OCI-LY3 (cell line): Measurements from ENCODE around the gene NLGN1.

Source experiments
- H2AFZ ChIP-seq: fragments of 200-600, 300-600 bp; shearing (Covaris generic); 2 replicates; pipeline ENCODE4 v1.6.0; 2014; ENCODE audit warnings: antibody characterized with exemption, low read depth, low read length
- H3K27ac ChIP-seq: fragments of 200-600, 300-600 bp; sonication (generic); 2 replicates; pipeline ENCODE4 v1.5.1; 2014; ENCODE audit warnings: mild to moderate bottlenecking, low read length, moderate library complexity, mixed read lengths
- H3K27me3 ChIP-seq: fragments of 200-600, 300-600 bp; sonication (generic); 2 replicates; pipeline ENCODE4 v1.6.1; 2014; ENCODE audit warnings: low read depth, low read length, mixed read lengths
- H3K36me3 ChIP-seq: fragments of 200-600, 300-600 bp; sonication (generic); replicated peaks from 2 replicates; pipeline ENCODE3; 2014; ENCODE audit warnings: low read depth, low read length, mixed read lengths
- H3K4me1 ChIP-seq: fragments of 300-600, 200-600 bp; sonication (generic); 2 replicates; pipeline ENCODE4 v1.6.1; 2014; ENCODE audit warnings: low read length, mixed read lengths
- H3K4me2 ChIP-seq: fragments of 200-600, 300-600 bp; sonication (generic); 2 replicates; pipeline ENCODE4 v1.6.1; 2014; ENCODE audit warnings: low read length, mixed read lengths
- H3K4me3 ChIP-seq: fragments of 300-600, 200-600 bp; sonication (generic); 2 replicates; pipeline ENCODE4 v1.5.1; 2014; ENCODE audit warnings: antibody characterized with exemption, mild to moderate bottlenecking, low read length, moderate library complexity
- H3K79me2 ChIP-seq: fragments of 300-600, 200-600 bp; shearing (Covaris generic); 2 replicates; pipeline ENCODE4 v1.6.1; 2014; ENCODE audit warnings: mild to moderate bottlenecking, low read length, mixed read lengths
- H3K9ac ChIP-seq: fragments of 300-600, 200-600 bp; shearing (Covaris generic); 2 replicates; pipeline ENCODE4 v1.6.0; 2014; ENCODE audit warnings: mild to moderate bottlenecking, low read length, moderate library complexity
- H3K9me3 ChIP-seq: fragments of 200-600, 300-600 bp; shearing (Covaris generic); 2 replicates; pipeline ENCODE4 v1.6.1; 2014; ENCODE audit warnings: low read length, mixed read lengths; ENCODE audit not compliant: insufficient read depth
- H4K20me1 ChIP-seq: fragments of 200-600, 300-600 bp; sonication (generic); 2 replicates; pipeline ENCODE4 v1.6.1; 2016; ENCODE audit warnings: low read length, mixed read lengths; ENCODE audit not compliant: insufficient read depth
- EZH2phosphoT487 ChIP-seq: fragments of 200-600 bp; shearing (Covaris generic); IDR thresholded peaks from 2 replicates; pipeline ENCODE4 v1.6.1; 2018; ENCODE audit warnings: antibody characterized with exemption, mixed run types, low read depth
- TF ChIP-seq, protein P1 (sequence below): fragments of 200-600, 300-600 bp; sonication (generic); IDR thresholded peaks from 2 replicates; pipeline ENCODE4 v1.5.1; 2014; ENCODE audit warnings: antibody characterized with exemption, low read length, low read depth

NLGN1 gene

DNA sequence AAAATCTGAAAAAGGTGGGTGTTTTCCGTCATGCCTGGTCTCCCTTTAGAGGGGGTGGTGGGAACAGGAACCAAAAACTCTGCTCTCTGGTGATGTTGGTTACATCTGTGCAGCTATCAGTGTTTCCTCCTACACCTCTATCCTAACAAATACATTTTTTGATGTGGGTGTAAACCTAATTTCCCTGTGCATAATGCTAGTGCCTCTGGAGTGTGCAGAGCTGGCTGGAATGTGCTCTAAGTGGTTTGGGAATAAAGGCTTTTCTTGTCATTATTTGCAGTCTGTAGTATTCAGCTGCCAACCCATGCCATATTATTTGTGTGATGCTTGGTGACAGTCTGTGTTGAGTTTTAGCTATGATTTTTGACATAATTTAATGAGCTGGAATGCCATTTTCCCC, 547.6 kb downstream of the NLGN1 start:
- Histone ChIP-seq H3K4me1 (peaks cover 11% of the 10 kb centered on the region), H3K27ac (no peak overlapping the region), H2AFZ (no peak overlapping the region), H3K9ac (no peak overlapping the region), H3K27me3 (no peaks in the 10 kb centered on the region), H3K9me3 (no peaks in the 10 kb centered on the region), H3K4me3 (no peak overlapping the region), H4K20me1 (no peaks in the 10 kb centered on the region), H3K79me2 (no peaks in the 10 kb centered on the region), H3K4me2 (no peak overlapping the region), H3K36me3 (no peaks in the 10 kb centered on the region)
- TF ChIP-seq EZH2phosphoT487 = no peak
- TF ChIP-seq, protein P1, sequence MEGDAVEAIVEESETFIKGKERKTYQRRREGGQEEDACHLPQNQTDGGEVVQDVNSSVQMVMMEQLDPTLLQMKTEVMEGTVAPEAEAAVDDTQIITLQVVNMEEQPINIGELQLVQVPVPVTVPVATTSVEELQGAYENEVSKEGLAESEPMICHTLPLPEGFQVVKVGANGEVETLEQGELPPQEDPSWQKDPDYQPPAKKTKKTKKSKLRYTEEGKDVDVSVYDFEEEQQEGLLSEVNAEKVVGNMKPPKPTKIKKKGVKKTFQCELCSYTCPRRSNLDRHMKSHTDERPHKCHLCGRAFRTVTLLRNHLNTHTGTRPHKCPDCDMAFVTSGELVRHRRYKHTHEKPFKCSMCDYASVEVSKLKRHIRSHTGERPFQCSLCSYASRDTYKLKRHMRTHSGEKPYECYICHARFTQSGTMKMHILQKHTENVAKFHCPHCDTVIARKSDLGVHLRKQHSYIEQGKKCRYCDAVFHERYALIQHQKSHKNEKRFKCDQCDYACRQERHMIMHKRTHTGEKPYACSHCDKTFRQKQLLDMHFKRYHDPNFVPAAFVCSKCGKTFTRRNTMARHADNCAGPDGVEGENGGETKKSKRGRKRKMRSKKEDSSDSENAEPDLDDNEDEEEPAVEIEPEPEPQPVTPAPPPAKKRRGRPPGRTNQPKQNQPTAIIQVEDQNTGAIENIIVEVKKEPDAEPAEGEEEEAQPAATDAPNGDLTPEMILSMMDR = no peak

DNA sequence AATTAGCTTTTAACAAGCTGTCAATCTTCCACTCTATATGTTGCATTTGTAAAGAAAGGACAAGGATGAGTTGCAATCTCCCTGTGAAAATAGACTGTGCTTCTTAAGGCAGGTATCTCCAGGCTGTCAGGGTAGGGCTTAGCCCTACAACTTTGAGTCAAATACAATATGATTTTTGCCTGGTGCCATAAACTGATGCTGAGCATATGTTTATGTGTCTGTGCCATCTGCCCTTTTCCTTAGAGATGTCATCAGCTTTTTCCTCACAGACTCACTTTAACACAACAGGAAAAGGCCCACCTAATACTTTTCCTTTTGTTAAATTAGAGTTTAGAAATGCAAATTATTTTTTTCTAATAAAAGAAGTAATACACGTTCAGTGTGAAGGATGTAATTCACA, 548.3 kb downstream of the NLGN1 start:
- TF ChIP-seq, protein P1 = no peak
- no peak overlapping the region for H2AFZ ChIP-seq
- no peak overlapping the region for H3K9ac ChIP-seq
- no peaks in the 10 kb centered on the region for H3K79me2 ChIP-seq
- no peak overlapping the region for H3K27ac ChIP-seq
- peaks cover 11% of the 10 kb centered on the region for H3K4me1 ChIP-seq
- no peak overlapping the region for H3K4me3 ChIP-seq
- no peaks in the 10 kb centered on the region for H4K20me1 ChIP-seq
- no peak overlapping the region for H3K4me2 ChIP-seq
- no peaks in the 10 kb centered on the region for H3K27me3 ChIP-seq
- H3K36me3 ChIP-seq = no peaks in the 10 kb centered on the region
- no peaks in the 10 kb centered on the region for H3K9me3 ChIP-seq

DNA sequence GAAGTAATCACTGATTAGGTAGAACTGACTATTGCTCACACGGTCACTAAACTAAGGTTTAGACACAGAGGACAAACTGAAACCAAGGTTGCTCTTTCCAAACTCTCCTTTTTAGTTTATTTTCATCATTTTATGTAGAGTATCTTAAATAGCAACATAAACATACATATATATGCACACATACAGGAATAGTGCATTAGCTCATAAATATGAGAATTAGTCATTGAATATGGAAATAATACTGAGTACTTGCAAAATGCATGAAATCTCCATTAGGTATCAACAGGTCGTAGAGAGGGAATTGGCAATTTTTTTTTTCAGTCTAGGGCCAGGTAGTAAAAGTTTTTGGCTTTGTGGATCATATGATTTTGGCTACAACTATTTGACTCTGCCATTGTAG, 557.1 kb downstream of the NLGN1 start:
- Histone ChIP-seq H3K79me2 (no peaks in the 10 kb centered on the region), H3K9me3 (no peaks in the 10 kb centered on the region), H3K36me3 (no peaks in the 10 kb centered on the region), H3K4me3 (no peak overlapping the region), H4K20me1 (no peaks in the 10 kb centered on the region), H3K4me2 (no peak overlapping the region), H2AFZ (no peak overlapping the region), H3K27me3 (no peaks in the 10 kb centered on the region), H3K9ac (no peak overlapping the region), H3K27ac (no peak overlapping the region), H3K4me1 (no peaks in the 10 kb centered on the region)
- TF ChIP-seq EZH2phosphoT487 = no peak
- TF ChIP-seq, protein P1 = no peak

- H3K36me3 ChIP-seq = no peaks in the 10 kb centered on the region
- H3K9ac ChIP-seq = no peak overlapping the region
- H3K79me2 ChIP-seq = no peaks in the 10 kb centered on the region
- no peak overlapping the region for H3K27ac ChIP-seq
- no peak overlapping the region for H3K4me2 ChIP-seq
- no peaks in the 10 kb centered on the region for H4K20me1 ChIP-seq
- H3K9me3 ChIP-seq = no peaks in the 10 kb centered on the region
- no peak overlapping the region for H2AFZ ChIP-seq
- H3K4me3 ChIP-seq = no peak overlapping the region
- TF ChIP-seq, protein P1 = no peak
- TF ChIP-seq EZH2phosphoT487 = no peak
- peaks cover 9% of the 10 kb centered on the region; the same call in 1 of the 2 replicates for H3K4me1 ChIP-seq
- no peaks in the 10 kb centered on the region for H3K27me3 ChIP-seq
These were observed 560.1 kb downstream of the NLGN1 start for GRCh38 chr3:173957646-173958045.
